Fibroblast of mammary gland (primary cell): Measurements from ENCODE around the gene ATG9B.

ENCODE experiments used
- DNase-seq: peaks from one replicate; pipeline ENCODE4 v3.0.0-alpha.2; 2010; ENCODE audit warnings: low read depth
- H3K4me3 ChIP-seq: 2 replicates; pipeline ENCODE4 v1.5.1; 2011; ENCODE audit warnings: low read depth, mild to moderate bottlenecking, low read length, moderate library complexity; ENCODE audit not compliant: control insufficient read depth
- TF ChIP-seq, protein P1 (sequence below): conservative IDR thresholded peaks from 2 replicates; pipeline ENCODE4 v1.5.1; 2011; ENCODE audit warnings: low read depth, low read length, inconsistent platforms; ENCODE audit not compliant: control insufficient read depth, insufficient read depth

ATG9B gene

GRCh38 chr7:150999497-151000230, 24.6 kb downstream of the ATG9B start:
- TF ChIP-seq, protein P1, sequence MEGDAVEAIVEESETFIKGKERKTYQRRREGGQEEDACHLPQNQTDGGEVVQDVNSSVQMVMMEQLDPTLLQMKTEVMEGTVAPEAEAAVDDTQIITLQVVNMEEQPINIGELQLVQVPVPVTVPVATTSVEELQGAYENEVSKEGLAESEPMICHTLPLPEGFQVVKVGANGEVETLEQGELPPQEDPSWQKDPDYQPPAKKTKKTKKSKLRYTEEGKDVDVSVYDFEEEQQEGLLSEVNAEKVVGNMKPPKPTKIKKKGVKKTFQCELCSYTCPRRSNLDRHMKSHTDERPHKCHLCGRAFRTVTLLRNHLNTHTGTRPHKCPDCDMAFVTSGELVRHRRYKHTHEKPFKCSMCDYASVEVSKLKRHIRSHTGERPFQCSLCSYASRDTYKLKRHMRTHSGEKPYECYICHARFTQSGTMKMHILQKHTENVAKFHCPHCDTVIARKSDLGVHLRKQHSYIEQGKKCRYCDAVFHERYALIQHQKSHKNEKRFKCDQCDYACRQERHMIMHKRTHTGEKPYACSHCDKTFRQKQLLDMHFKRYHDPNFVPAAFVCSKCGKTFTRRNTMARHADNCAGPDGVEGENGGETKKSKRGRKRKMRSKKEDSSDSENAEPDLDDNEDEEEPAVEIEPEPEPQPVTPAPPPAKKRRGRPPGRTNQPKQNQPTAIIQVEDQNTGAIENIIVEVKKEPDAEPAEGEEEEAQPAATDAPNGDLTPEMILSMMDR: no peak
- no peak overlapping the region for H3K4me3 ChIP-seq
- DNase-seq: no peak

DNA sequence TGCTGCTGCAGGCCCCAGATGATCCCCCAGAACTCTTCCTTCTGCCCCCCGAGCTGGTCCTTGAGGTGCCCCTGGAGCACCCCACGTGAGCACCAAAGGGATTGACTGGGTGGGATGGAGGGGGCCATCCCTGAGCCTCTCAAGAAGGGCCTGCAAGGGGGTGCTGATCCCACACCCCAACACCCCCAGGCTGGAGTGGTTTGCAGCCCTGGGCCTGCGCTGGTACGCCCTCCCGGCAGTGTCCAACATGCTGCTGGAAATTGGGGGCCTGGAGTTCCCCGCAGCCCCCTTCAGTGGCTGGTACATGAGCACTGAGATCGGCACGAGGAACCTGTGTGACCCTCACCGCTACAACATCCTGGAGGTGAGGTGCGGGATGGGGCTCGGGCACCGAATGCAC, 25.3 kb downstream of the ATG9B start:
- H3K4me3 ChIP-seq: no peak overlapping the region
- TF ChIP-seq, protein P1: no peak
- DNase-seq: no peak

- H3K4me3 ChIP-seq: no peak overlapping the region
- TF ChIP-seq, protein P1: no peak
- no peak for DNase-seq
Observed at GRCh38 chr7:150998341-150998740, 26.0 kb downstream of the ATG9B start.

DNA sequence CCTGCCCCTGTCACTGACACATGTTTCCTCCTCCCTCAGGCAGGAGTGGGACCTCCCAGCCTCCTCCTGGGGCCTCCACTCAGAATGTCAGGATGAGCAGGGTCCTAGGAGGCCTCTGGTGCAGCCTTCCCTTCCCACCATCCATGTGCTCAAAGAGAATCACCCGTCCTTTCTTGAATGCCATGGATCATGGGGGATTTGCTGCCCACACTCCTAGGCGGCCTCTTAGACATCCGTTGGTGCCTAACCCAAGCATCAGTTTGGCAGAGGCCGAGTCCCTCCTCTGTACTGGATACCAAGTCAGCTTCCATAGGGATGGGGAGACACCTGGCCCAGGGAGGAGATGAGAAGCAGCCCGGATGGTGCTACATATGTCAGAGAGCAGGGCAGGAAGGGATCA, 26.5 kb downstream of the ATG9B start:
- no peak for DNase-seq
- TF ChIP-seq, protein P1: no peak

GRCh38 chr7:150997075-150997511, 27.2 kb downstream of the ATG9B start:
- H3K4me3 ChIP-seq: no peak overlapping the region
- DNase-seq: no peak
- TF ChIP-seq, protein P1: no peak

More for the DNA sequence above, 26.5 kb downstream of the ATG9B start:
- H3K4me3 ChIP-seq: no peak overlapping the region

DNA sequence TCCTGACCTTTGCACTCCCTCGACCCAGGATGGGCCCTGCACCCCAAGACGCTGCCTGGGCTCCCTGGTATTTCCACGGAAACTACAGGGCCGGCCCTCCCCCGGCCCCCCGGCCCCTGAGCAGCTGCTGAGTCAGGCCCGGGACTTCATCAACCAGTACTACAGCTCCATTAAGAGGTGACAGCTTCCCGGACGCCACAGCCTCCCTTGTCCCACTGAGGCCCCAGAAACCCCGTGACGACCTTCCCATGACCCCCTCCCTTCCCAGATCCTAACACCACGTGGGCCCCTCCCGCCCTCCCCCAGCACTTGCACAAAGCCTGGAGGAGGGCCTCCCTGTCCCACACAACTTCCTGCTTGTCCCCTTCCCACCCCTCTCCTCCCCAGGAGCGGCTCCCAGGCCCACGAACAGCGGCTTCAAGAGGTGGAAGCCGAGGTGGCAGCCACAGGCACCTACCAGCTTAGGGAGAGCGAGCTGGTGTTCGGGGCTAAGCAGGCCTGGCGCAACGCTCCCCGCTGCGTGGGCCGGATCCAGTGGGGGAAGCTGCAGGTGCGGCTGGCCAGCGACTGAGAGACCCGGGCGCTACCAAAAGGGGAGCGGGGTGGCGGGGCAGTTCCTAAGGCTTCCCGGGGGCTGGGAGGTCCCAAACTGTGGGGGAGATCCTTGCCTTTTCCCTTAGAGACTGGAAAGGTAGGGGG, 27.8 kb downstream of the ATG9B start:
- no peak overlapping the region for H3K4me3 ChIP-seq
- TF ChIP-seq, protein P1: no peak
- no peak for DNase-seq
